C4-2B (cell line): ENCODE measurements around the gene ROR2.

Experiments
- CTCF ChIP-seq: fragments of 450-650 bp; conservative IDR thresholded peaks from 2 replicates; pipeline ENCODE4 v1.5.1; 2017; ENCODE audit warnings: mild to moderate bottlenecking
- ZFX ChIP-seq: fragments of 450-650 bp; IDR thresholded peaks from 2 replicates; pipeline ENCODE4 v1.6.1; 2017

- TF ChIP-seq CTCF (no peak), ZFX (no peak)
Observed at GRCh38 chr9:91879231-91879630, 70.8 kb downstream of the ROR2 start.
